Prostate gland (tissue), 2 donors: Measurements from ENCODE around the gene FOXL1.

ENCODE experiments used
- CTCF ChIP-seq, 4 experiments: fragments of 200-600 bp in 2 of 4; fragments of 450-650 bp in 2 of 4; sonication (generic) in 2 of 4; IDR thresholded peaks; 1 replicate in 3 of 4; 2 replicates in 1 of 4; pipeline ENCODE4 v1.5.1; 2016 to 2019; ENCODE audit warnings: antibody characterized with exemption in 4 of 4, mild to moderate bottlenecking in 2 of 4, moderate library complexity in 2 of 4
- POLR2A ChIP-seq: fragments of 450-650 bp; IDR thresholded peaks from one replicate; pipeline ENCODE4 v1.6.1; 2016; ENCODE audit warnings: antibody characterized with exemption, mild to moderate bottlenecking

GRCh38 chr16:86572041-86572521 is 6.3 kb upstream of the FOXL1 start:
- TF ChIP-seq CTCF (IDR thresholded peaks at IDR 0.05) = no peak
- no peak for TF ChIP-seq POLR2A
